GM18502 (cell line): Measurements from ENCODE around the gene DYNLT2B.
"Not testable (repeated sequence)": the region's sequence is repeated elsewhere in the genome, so short reads cannot be mapped to it uniquely, and the experiment has no call there.

ENCODE experiments used
- ATAC-seq: cut with Tn5 transposase; IDR thresholded peaks from one replicate; pipeline ENCODE4 v1.9.1; 2021; ENCODE audit warnings: mild to moderate bottlenecking; ENCODE audit not compliant: unreplicated experiment, poor library complexity

The DYNLT2B gene

GRCh38 chr3:196275126-196275525, 42.9 kb downstream of the DYNLT2B start:
- no peak for ATAC-seq

- ATAC-seq, result peak; percentile 81
Observed at GRCh38 chr3:196274585-196274984, 43.5 kb downstream of the DYNLT2B start.

GRCh38 chr3:196273655-196274054, 44.4 kb downstream of the DYNLT2B start:
- ATAC-seq, result no peak

GRCh38 chr3:196272826-196273225, 45.2 kb downstream of the DYNLT2B start:
- ATAC-seq, result no peak

GRCh38 chr3:196270499-196270898, 47.5 kb downstream of the DYNLT2B start:
- ATAC-seq, result no peak

GRCh38 chr3:196268284-196269163, 49.5 kb downstream of the DYNLT2B start:
- ATAC-seq, result no peak

GRCh38 chr3:196263819-196264218, 54.2 kb downstream of the DYNLT2B start:
- ATAC-seq, result no peak

GRCh38 chr3:196260784-196261183, 57.3 kb downstream of the DYNLT2B start:
- no peak for ATAC-seq

GRCh38 chr3:196255776-196256175, 62.3 kb downstream of the DYNLT2B start:
- ATAC-seq, result no peak

- ATAC-seq, result no peak
Observed at GRCh38 chr3:196254376-196255283, 63.4 kb downstream of the DYNLT2B start.

- ATAC-seq, result no peak
Observed at GRCh38 chr3:196251918-196252317, 66.1 kb downstream of the DYNLT2B start.

GRCh38 chr3:196246612-196247308, 71.3 kb downstream of the DYNLT2B start:
- no peak for ATAC-seq

GRCh38 chr3:196244166-196244565, 73.9 kb downstream of the DYNLT2B start:
- not testable (repeated sequence) for ATAC-seq

- ATAC-seq, result no peak
Observed at GRCh38 chr3:196241704-196242103, 76.3 kb downstream of the DYNLT2B start.
